ENCODE results near the gene RASSF3.
"Not testable (repeated sequence)": the region's sequence is repeated elsewhere in the genome, so short reads cannot be mapped to it uniquely, and the experiment has no call there.

Gene RASSF3, protein sequence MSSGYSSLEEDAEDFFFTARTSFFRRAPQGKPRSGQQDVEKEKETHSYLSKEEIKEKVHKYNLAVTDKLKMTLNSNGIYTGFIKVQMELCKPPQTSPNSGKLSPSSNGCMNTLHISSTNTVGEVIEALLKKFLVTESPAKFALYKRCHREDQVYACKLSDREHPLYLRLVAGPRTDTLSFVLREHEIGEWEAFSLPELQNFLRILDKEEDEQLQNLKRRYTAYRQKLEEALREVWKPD

DNA sequence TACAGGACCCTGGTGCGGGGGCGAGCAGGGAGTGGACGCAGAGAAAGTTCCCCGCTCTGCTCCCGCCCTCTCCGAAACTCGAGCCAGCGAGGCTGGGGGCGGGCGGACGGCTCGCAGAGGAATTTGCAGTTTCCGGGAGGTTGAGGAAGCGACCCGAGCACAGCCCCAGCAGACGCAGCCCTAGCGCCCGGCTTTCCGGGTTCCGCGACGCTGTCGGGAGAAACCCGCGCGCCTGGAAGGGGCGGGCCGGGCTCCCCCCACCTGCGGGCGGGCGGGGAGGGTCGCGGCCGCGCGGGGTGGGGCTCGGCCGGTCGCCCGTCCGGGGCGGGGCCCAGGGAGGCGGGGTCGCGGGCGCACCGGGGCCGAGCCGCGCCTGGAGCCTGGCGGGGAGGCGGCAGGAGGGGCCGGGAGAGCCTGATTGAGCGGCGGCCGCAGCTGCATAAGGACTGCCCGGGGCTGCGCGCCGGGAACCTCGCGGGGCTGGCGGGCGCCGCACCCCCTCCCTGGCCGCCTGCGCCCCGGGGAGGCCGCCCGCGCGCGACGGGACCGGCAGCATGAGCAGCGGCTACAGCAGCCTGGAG, at the start of gene RASSF3:
Gene RASSF3 (plus strand): TSS at position 417 of the 581 bp plus-strand sequence. CDS start 138 bp downstream, at position 555.
- DNase-seq (ENCODE audit: low read depth), result peak; percentile 66

DNA sequence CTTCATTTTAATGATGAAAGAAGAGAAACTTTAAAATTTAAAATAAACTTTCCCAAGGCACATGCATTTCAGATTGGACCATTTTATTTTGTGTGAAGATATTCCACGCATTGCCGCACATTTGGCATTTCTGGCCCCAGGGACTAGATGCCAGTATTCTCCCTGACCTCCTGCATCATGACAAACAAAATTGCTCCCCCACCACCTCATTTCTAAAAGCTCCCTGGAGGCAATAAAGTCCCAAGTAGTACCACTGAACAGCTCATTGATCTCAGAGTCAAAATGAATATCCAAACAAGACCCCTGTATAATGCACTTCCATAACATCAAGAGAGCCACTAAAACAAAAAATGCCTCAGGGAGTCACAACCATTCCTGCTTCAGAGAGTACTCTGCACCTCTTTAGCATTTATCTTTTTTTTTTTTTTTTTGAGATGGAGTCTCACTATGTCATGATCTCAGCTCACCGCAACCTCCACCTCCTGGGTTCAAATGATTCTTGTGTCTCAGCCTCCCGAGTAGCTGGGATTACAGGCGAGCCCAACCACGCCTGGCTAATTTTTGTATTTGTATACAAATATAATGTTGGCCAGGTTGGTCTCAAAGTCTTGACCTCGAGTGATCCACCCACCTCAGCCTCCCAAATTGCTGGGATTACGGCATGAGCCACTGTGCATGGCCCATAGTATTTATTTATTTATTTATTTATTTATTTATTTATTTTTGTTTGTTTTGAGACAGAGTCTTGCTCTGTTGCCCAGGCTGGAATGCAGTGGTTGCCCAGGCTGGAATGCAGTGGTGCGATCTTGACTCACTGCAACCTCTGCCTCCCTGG, 48.8 kb upstream of the RASSF3 start:
- no peak for DNase-seq (ENCODE audit: low read depth)

DNA sequence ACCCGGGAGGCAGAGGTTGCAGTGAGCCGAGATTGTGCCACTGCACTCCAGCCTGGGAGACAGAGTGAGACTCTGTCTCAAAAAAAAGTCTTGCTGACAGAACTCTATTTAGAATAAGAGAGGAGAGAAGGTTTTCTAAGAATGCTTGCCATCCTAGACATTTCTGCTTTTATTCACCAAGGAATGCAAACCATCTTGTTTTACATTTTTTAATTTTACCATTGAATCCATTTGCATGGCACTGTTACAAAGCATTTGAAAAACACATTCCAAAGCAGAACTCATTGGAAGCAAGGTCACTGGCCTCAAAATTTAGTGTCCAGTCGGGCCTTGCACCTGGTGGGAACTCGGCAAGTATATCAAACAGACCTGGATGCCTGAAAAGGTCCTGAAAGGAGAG, 44.2 kb upstream of the RASSF3 start:
- DNase-seq (ENCODE audit: low read depth), result no peak

DNA sequence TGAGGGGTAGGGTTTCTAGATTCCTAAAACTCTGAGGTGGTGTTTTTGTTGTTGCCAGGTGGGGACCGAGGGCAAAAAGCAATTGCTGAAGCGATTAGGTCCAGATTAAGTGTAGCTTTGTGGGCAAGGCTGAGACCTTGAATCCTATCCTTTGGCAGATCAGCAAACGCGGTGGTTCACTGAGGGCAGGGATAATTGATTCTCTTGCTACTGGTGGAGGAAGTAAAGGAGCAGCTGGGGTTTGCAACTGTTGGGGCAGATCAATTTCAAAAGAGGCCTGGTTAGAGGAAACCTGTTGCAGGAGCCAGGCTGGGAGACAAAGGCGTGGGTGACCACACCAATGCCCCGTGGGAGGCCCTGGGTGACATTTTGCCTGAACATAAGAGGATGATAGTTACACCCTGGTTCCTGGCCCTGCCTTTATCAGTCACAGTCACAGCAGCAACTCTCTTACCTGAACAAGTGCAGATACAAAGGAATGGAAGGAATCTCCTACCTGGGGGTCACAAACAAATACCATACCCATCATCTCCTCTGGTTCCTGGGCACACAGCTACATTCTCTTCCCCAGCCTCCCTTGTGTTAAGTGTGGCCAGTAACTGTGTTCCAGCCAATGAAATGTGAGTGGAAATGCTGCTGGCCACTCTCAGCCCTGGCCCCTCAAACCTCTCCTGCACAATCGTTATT, 43.3 kb upstream of the RASSF3 start:
- DNase-seq (ENCODE audit: low read depth), result no peak

DNA sequence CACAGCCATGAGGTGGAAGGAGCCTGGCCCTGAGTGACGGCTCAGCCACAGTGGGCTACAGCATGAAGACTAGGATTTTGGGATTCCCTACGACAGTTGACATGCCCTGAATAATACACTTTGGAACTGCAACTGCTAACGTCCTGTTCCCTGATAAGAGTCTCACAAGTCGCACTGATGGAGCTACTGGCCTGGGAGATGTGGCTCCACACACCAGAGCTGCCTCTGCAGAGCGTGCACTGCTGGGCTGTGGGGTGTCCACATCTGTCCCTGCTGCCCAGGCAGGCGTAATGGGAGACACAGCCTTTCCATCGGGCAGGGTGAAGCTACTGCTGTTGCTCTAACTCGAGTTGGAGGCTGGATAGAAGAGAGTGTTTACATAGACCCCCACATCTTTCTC, 42.7 kb upstream of the RASSF3 start:
- no peak for DNase-seq (ENCODE audit: low read depth)

DNA sequence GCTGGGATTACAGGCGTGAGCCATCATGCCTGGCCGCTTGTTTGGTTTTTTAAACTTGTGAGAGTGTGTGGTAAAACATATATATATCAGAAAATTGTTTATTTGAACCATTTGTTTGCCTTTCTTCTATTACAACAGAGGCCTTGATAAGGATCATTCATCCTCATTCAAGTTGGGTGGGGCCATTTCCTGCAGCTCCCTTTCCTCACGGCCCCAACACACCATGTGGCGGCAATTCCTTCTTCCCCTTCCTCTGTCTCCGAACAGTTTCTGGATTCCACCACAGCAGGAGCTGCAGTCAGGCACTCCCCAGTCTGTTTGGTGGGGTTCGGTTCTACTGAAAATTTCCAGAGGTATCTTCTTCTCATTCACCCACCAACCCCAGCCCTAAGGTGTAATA, 42.0 kb upstream of the RASSF3 start:
- DNase-seq (ENCODE audit: low read depth), result no peak

DNA sequence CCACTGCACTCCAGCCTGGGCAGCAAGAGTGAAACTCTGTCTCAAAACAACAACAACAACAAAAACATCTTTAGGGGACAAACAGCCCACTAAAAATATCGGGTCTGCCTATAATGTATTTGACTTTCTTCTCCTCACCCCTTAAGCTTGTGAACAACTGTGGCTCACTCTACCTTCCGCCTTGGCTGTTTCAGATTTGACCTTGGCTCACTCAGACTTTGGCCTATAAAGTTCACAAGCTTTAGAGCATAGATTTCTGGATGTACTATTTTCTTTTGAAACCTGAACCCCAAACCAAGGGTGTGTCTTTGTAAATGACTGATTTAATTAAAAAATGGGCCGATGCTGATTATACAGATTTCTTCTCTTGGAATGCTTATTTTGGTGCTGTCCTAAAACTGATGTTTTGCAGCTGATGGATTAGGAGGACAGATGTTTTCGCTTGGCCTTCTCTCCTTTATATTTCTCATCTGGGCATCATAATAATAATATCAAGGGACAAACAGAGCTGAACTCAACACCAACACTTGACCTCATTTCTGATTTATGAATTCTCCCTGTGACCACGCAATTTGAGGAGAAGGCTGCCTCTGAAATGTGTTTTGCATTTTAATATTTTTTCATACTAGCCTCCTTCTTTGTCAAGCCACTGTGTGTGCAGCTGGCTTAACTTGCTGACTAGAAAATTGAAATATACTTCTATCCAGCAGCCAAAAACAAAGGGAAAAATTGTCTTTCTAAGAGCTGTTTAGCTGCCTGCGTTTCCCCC, 40.2 kb upstream of the RASSF3 start:
- DNase-seq (ENCODE audit: low read depth), result no peak

DNA sequence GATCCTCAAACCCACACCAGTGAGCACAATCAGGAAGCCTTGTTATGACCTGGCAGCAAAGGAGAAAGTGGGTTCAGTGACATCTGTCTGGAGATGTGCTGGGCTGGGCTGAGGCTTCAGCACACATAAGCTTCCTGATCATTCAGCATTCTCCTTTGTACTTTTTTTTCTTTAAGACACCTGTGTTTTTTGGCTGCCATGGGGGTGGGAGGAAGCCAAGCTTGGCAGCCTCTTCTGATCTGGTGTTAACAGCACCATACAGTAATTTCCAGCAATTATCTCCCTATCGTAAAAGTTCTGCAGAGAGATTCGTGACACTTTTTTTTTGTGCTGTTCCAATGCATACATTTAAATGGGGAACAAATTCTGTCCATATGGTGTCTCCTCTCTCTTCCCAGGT, 38.9 kb upstream of the RASSF3 start:
- no peak for DNase-seq (ENCODE audit: low read depth)

DNA sequence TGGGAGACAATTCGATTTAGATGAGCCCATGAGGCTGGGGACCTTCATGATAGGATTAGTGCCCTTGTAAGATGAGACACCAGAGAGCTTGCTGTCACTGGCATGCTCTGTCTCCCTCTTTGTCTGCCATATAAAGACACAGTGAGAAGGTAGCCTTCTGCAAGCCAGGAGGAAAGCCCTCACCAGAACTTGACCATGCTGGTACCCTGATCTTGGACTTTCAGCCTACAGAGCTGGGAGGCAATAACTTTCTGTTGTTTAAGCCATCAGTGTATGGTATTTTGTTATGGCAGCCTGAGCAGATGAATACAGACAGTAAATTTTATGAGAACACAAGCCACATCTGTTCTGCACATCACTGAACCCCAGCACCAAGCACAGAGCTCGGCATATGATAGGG, 38.1 kb upstream of the RASSF3 start:
- DNase-seq (ENCODE audit: low read depth), result no peak

DNA sequence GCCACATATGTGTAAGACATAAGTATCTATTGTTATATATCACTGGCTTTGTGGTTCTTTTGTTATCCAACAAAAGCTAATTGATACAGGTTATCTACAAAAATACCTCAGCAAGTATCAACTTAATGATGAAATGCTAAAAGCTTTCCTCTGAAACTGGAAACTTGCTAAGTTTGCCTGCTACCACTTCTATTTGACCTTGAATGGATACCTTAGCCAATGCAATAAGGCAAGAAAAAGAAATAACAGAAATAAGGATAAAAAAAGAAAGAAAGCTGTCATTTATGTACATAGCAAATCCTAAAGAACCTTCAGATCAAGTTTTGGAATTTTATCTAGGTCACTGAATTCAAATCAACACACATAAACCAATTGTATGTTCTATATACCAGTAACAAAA, 35.5 kb upstream of the RASSF3 start:
- DNase-seq (ENCODE audit: low read depth), result no peak

DNA sequence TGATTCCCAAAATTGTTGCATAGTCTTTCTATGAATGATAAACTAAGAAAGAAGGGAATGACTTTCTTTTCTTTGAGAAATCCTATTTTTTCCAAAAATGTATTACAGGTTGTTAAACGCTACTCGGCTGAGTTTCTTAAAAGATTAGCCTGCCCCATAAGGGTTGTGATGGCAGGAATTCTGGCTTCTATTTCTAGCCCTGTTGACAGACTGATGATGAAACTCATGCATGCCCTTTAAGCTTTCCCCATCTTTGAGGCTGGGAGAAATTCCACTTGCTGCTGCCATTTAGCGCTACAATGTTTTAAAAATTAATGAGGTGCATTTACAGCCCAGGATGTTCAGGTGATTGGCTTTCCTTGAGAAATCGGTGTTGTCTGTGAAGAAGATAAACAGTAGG, 33.2 kb upstream of the RASSF3 start:
- no peak for DNase-seq (ENCODE audit: low read depth)

DNA sequence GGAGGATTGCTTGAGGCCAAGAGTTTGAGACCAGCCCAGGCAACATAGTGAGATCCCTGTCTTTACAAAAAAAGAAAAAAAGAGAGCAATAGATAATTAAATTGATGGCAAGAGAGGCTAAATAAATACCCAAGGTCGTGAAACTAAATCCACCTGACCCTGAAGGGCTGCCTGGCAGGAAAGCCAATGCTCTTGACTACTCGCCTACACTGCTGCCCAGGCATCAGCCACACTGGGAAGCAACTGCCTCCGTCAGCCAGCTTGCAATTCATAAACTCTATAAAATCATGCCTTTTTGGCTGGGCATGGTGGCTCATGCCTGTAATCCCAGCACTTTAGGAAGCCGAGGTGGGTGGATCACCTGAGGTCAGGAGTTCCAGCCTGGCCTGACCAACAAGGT, 31.7 kb upstream of the RASSF3 start:
- DNase-seq (ENCODE audit: low read depth), result no peak

DNA sequence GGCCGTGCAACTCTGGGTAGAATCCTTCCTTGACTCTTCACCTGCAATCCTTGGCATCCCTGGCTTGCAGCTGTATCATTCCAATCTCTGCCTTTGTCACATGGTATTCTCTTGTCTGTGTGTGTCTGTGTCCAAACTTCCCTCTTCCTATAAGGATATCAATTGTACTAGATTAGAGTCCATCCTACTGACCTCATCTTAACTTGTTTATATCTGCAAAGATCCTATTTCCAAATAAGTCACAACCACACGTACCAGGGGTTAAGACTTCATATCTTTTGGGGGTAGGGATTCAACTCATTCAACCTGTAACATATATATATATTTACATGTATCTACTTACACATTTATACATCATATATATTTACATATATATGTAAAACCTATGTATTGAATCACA, 29.6 kb upstream of the RASSF3 start:
- no peak for DNase-seq (ENCODE audit: low read depth)

DNA sequence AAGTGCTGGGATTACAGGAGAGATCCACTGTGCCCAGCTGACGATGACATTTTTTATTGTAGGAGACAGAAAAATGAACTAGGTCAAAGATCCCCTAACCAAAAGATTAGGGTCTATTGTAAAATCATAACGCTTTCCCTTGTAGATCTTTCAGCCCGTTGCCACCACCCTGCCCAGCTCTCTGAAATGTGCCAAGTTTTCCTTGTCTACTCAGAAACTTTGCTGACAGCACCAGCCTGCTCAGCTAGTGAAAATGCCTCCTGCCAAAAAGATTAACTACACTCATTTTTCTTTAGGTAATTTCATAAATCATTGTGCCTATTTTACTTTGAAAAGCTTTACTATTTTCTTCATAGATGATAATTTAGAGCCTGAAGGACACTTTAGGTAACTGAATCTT, 28.2 kb upstream of the RASSF3 start:
- DNase-seq (ENCODE audit: low read depth), result no peak

DNA sequence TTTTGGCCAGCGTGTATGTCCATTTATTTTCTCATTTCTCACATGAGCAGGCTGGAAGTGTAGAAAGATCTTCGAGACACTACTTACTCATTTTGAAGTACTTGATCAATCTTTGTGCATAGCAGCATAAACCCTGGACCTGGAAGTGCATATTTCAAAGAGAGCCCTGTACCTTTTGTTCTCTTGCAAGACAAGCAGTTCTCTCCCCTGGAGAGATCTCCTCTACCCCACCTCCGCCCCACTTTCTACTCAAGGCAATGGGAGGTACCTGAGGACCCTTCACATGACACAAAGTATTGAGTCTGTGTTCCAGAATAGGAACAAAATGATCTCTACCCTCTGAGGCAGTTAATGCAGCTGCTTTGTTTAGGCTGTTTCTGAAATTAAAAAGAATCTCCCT, 27.4 kb upstream of the RASSF3 start:
- DNase-seq (ENCODE audit: low read depth), result no peak

DNA sequence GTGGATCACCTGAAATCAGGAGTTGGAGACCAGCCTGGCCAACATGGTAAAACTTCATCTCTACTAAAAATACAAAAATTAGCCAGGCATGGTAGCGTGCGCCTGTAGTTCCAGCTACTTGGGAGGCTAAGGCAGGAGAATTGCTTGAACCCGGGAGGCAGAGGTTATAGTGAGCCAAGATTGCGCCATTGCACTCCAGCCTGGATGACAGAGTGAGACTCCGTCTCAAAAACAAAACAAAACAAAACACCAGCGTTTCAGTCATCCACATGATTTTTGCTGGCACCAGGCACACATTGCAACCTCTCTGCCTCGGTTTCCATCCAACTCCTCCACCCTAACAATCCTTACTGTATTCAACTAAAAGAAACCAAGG, 26.9 kb upstream of the RASSF3 start:
- not testable (repeated sequence) for DNase-seq (ENCODE audit: low read depth)

DNA sequence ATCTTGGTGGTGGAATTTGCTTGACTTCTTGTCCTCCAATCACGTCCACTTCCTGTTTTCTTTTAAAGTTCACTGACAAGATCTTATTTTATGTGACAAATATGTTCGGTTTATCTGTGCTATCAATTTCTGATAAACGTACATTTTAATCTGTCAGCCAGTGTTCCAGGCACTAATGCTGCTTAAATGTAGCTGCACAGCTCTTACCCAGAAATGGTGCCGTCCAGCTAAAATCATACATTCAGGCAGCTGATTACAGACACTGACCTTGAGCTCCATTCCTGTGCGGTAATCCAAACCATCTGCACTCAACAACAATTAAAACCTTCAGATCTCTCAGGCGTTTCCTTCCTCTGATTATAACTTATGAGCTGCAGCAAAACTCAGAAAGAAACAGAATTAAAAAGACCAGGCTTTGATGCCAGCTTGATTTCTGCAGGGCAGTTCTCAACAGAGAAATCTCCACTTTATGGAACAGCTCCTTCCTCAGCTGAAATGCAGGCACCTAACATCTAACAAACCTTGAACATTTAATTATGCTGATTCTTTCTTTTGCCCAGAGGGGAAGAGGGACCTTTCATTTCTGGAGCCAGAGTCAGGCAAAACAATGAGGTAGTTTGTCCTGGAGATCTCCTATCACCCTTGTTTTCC, 26.4 kb upstream of the RASSF3 start:
- no peak for DNase-seq (ENCODE audit: low read depth)

DNA sequence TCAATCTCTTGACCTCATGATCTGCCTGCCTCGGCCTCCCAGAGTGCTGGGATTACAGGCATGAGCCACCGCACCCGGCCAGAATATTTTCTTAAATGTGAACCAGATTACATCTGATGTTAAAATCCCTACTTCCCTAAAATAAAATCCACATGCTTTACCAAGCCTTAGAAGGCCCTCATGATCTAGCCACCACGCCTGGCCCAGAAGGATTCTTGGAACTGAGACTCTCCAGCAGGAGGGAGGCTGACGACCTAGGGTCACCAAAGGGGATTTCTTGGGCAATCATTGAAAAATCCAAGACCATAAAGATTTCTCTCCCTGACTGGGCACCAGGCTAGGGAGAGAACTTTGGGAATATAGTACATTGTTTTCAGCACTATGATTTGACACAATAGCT, 25.2 kb upstream of the RASSF3 start:
- no peak for DNase-seq (ENCODE audit: low read depth)

DNA sequence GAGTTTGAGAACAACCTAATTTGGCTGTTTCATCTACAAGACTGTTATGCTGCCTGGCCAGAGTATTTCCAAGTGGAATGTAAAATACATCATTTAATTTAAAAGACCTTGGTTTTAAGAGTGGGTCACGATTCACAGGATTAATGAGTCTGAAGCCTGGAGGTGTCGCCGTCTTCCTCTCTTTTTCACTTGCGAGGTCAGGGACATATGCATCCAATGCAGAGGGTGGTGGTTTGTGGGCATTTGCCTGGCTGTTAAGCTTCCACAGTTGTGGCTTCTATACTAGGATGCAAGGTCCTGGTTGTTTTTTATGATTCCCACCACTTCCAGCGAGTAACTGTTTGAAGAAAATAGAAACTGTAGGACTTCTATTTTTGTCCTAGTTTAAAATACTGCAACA, 22.8 kb upstream of the RASSF3 start:
- DNase-seq (ENCODE audit: low read depth), result no peak

DNA sequence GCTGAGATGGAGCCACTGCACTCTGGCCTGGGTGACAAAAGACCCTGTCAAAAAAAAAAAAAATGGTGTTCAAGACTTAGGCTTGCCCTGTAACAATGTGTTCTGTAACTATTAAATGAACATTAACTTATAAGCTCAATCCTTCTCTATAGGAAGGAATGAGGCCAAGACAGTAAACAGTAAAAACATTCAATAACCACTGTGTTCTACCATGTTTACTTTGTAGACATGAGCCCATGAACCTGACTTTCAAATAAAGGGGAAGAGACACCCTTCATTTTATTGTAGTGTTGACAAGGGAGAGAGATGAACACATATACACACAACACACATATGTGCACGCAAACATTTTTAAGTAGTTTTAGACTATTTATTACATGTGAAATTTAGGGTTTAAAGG, 20.1 kb upstream of the RASSF3 start:
- DNase-seq (ENCODE audit: low read depth), result no peak
